Thyroid gland (tissue), 4 donors: ENCODE measurements around the gene C16orf82.

Experiments
- CTCF ChIP-seq, 6 experiments: fragments of 200-600 bp in 3 of 6; fragments of 450-650 bp in 3 of 6; sonication (generic) in 3 of 6; IDR thresholded peaks; one replicate each; pipeline ENCODE4 v1.5.1; 2016 to 2019; ENCODE audit warnings: antibody characterized with exemption in 6 of 6, mild to moderate bottlenecking in 2 of 6, inconsistent platforms in 1 of 6, moderate library complexity in 1 of 6
- POLR2A ChIP-seq, 2 donors: fragments of 450-650 bp; IDR thresholded peaks; one replicate each; pipeline ENCODE4 v1.6.1; 2017; ENCODE audit warnings: antibody characterized with exemption in 2 of 2, mild to moderate bottlenecking in 2 of 2, moderate library complexity in 1 of 2

DNA sequence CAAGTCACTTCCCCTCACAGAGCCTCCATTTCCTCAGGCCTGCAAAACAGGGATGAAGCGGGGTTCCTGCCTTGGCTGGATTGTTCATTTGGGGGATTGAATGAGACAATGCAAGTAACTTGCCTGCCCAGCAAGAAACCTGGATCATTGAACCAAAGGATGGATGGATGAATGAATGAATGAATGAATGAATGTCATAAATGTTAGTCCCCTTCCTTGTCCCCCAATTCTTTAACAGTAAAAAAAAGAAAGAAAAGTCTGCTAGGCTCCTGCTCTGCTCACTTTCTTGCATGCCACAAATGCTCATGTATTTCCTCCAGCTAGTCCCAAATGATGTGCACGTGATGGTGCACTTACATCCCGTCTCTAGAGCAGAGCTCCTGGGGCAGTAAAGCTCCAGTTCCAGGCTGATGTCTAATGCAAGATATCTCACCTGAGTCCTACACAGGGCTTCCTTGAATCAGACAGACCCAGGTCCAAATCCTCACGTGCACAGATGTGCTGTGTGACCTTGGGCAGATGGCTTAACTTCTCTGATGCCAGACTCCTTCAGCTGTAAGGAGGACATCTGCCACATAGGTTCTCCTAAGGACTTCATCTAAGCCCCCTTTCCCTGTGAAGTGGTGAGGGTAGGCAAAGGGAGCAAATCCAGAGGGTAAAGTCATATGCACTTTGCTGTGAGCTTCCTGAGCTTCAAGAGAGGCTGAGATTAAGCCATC lies 45.5 kb downstream of the C16orf82 start:
- TF ChIP-seq CTCF (IDR thresholded peaks at IDR 0.05) (no peak), POLR2A (IDR thresholded peaks at IDR 0.05) (no peak)
